Kidney epithelial cell (primary cell): ENCODE measurements around the gene LYST. TPM values are rescaled to one million over a fixed set of nuclear protein-coding genes. Genes with fewer than 3 reads are reported as not detected.
"Not testable (repeated sequence)": the region's sequence is repeated elsewhere in the genome, so short reads cannot be mapped to it uniquely, and the experiment has no call there.

Experiments used
- DNase-seq: peaks from one replicate; pipeline ENCODE4 v3.0.0-alpha.2; 2010; ENCODE audit warnings: low read depth
- H3K27me3 ChIP-seq: 2 replicates; pipeline ENCODE4 v1.6.0; 2011; ENCODE audit warnings: low read length; ENCODE audit not compliant: control insufficient read depth, insufficient read depth
- H3K36me3 ChIP-seq: 2 replicates; pipeline ENCODE4 v1.5.1; 2011; ENCODE audit warnings: low read length; ENCODE audit not compliant: control insufficient read depth, insufficient read depth
- H3K4me3 ChIP-seq: 2 replicates; pipeline ENCODE4 v1.5.1; 2011; ENCODE audit warnings: low read depth, mild to moderate bottlenecking, control low read depth, low read length
- total RNA-seq: library from RNA; depleted of rRNA; stranded (reverse); fragments of >200 nt; gene quantifications from 2 replicates; pipeline ENCODE4 v1.2.3, GENCODE V29; 2015
- TF ChIP-seq, protein P1 (sequence below): IDR thresholded peaks from 2 replicates; pipeline ENCODE4 v1.5.1; 2011; ENCODE audit warnings: mild to moderate bottlenecking, moderate library complexity, low read length, control low read depth, inconsistent platforms; ENCODE audit not compliant: insufficient read depth, poor library complexity, severe bottlenecking

Gene LYST
- total RNA-seq, 1 donor from 2014 or later, result 12.7 TPM

DNA sequence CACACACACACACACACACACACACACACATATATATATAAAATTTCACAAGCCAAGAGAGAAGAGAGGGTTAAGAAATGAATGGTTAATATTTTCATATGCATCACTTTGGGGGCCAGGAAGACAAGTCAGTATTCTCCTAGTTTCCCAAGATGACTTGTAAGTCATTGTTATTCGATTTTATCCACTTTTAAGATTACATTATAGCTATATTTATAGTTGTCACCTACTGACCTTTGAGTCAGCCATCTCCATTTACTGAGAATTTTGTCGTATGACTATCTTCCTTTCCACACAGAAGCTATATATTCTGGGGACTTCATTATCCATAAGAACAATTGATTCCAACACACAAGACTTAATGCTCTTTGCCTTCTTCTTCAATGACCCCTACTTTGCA is 8.9 kb downstream of the LYST start:
- H3K4me3 ChIP-seq, result no peak overlapping the region
- no peaks in the 10 kb centered on the region for H3K27me3 ChIP-seq
- DNase-seq, result no peak
- H3K36me3 ChIP-seq, result no peaks in the 10 kb centered on the region
- TF ChIP-seq, protein P1, sequence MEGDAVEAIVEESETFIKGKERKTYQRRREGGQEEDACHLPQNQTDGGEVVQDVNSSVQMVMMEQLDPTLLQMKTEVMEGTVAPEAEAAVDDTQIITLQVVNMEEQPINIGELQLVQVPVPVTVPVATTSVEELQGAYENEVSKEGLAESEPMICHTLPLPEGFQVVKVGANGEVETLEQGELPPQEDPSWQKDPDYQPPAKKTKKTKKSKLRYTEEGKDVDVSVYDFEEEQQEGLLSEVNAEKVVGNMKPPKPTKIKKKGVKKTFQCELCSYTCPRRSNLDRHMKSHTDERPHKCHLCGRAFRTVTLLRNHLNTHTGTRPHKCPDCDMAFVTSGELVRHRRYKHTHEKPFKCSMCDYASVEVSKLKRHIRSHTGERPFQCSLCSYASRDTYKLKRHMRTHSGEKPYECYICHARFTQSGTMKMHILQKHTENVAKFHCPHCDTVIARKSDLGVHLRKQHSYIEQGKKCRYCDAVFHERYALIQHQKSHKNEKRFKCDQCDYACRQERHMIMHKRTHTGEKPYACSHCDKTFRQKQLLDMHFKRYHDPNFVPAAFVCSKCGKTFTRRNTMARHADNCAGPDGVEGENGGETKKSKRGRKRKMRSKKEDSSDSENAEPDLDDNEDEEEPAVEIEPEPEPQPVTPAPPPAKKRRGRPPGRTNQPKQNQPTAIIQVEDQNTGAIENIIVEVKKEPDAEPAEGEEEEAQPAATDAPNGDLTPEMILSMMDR, result no peak

DNA sequence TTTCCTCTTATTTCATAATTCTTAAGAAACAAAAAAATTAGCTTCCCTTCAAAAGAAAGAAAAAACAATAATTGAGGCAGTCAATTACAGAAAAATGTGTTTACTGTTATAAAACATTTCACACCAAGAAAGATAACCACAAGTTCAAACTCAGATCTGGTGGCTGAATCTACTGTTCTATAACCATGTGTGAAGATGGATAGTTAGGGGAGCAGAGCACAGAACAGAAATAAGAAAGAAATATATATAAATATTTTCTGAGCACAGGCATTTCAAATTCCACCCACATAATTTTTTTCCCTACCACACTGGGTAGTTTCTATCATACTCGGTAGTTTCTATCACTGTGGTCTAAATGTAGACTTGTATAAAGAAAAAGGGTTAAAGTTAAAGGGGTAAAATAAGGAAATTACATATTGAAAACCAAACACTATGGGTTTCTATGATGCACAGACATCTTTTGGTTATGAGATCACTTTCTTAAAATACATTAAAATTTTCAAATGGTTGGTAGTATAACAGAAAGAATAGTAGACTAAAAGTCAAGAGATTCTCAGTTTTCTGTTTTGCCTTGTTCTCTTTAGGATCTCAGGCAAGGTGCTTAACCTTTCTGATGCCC is 10.8 kb downstream of the LYST start:
- TF ChIP-seq, protein P1, result no peak
- no peak for DNase-seq
- no peaks in the 10 kb centered on the region for H3K27me3 ChIP-seq

DNA sequence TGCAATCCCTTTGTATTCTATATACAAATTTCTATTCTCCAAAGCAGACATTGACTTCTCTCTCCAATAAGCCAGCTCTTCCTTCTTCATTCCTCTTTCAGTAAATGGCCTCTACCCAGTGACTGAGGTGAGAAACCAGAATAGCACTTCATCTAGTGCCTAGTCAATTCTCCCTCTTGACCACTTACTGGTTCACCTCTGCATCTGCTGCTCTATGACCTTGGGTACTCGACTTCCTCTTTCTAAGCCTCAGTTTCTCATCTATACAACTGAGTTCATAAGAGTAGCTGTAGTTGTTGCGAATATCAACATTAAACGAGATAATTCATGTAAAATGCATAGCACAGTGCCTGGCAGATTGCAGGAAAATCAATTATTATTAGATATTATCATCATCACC is 12.4 kb downstream of the LYST start:
- Histone ChIP-seq H3K4me3 (no peak overlapping the region), H3K27me3 (no peaks in the 10 kb centered on the region), H3K36me3 (no peaks in the 10 kb centered on the region)
- DNase-seq, result no peak
- TF ChIP-seq, protein P1, result no peak

More for the DNA sequence above, 10.8 kb downstream of the LYST start:
- Histone ChIP-seq H3K36me3 (no peaks in the 10 kb centered on the region), H3K4me3 (no peak overlapping the region)

DNA sequence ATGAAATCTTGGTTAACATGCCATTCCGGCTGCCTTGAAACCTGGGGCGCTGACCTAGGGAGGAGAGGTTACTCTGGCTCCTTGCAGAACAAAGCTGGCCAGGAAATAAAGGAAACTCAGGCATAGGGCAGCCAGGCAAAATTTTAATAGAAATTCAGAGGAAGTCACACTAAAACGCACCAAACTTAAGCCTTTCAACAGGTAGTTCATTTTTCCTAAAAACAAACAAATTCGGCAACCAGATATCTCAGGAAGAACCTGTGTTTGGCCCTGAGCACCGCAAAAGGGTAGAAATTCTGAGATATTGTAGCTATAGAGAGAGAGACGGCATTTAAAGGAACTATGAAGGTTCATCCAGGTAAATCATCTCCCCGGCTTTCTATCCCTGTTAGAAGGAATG is 13.1 kb downstream of the LYST start:
- no peaks in the 10 kb centered on the region for H3K27me3 ChIP-seq
- no peak for DNase-seq
- no peak overlapping the region for H3K4me3 ChIP-seq
- no peaks in the 10 kb centered on the region for H3K36me3 ChIP-seq
- TF ChIP-seq, protein P1, result no peak

DNA sequence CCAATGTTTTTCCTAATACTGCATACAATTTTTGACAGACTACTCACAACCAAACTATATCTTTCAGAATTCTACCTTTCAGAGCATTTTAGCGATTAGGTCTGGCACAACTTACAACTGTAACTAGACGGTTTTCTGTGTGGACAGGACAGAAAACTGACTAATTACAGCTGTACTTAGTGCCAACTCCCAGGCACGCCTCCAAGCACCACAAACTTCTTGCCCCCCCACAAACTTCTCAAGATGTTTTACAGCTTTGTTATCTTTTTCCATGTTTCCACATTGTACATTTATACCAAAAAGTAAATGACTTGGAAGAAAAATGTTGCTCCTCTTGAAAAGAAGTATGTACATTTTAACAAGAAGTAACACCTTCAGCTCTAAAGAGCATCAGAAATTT is 13.8 kb downstream of the LYST start:
- no peak overlapping the region for H3K4me3 ChIP-seq
- no peaks in the 10 kb centered on the region for H3K36me3 ChIP-seq
- no peaks in the 10 kb centered on the region for H3K27me3 ChIP-seq
- TF ChIP-seq, protein P1, result no peak
- no peak for DNase-seq

DNA sequence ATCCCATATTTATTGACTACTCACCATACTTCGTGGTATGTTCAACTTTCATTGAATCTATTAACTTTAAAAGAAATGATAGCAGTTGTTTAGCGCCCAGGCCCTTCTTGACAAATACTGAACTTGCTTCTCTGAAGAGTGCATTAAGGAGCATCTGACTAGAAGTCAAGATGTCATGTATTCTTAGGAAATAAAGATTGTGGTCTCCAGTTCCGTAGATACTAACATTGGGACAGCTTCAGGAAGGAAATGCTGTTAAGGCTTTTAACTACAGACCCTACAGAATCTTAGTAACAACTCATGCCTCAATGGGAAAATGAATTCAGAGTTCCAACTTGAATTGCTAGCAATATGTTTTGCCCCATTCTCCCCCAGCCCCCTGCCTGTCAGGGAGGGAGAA is 14.8 kb downstream of the LYST start:
- TF ChIP-seq, protein P1, result no peak
- DNase-seq, result no peak
- Histone ChIP-seq H3K36me3 (no peaks in the 10 kb centered on the region), H3K27me3 (no peaks in the 10 kb centered on the region), H3K4me3 (no peak overlapping the region)

DNA sequence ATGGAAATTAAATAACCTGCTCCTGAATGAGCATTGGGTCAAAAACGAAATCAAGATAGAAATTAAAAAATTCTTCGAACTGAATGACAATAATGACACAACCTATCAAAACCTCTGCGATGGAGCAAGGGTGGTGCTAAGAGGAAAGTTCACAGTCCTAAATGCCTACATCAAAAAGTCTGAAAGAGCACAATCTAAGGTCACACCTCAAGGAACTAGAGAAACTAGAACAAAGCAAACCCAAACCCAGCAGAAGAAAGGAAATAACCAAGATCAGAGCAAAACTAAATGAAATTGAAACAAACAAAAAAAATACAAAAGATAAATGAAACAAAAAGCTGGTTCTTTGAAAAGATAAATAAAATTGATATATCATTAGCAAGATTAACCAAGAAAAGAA is 18.5 kb downstream of the LYST start:
- H3K27me3 ChIP-seq, DNase-seq, H3K36me3 ChIP-seq, H3K4me3 ChIP-seq: not testable (repeated sequence)

DNA sequence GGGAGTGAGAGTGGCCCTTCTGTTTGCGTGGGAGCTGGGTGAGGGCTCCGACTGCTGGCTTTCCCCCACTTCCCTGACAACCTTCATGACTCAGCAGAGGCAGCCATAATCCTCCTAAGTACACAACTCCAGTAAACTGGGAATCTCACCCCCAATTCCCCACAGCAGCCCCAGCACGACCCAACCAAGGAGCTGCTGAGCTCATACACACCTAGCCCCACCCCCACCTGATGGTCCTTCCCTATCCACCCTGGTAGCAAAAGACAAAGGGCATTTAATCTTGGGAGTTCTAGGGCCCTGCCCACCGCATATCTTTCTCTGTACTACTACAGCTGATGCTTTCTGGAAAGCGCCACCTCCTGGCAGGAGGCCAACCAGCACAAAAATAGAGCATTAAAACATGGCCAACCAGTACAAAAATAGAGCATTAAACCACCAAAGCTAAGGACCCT is 21.0 kb downstream of the LYST start:
- H3K36me3 ChIP-seq, H3K27me3 ChIP-seq, H3K4me3 ChIP-seq, DNase-seq: not testable (repeated sequence)
